Measurements from ENCODE around the gene LGALS9.

DNA sequence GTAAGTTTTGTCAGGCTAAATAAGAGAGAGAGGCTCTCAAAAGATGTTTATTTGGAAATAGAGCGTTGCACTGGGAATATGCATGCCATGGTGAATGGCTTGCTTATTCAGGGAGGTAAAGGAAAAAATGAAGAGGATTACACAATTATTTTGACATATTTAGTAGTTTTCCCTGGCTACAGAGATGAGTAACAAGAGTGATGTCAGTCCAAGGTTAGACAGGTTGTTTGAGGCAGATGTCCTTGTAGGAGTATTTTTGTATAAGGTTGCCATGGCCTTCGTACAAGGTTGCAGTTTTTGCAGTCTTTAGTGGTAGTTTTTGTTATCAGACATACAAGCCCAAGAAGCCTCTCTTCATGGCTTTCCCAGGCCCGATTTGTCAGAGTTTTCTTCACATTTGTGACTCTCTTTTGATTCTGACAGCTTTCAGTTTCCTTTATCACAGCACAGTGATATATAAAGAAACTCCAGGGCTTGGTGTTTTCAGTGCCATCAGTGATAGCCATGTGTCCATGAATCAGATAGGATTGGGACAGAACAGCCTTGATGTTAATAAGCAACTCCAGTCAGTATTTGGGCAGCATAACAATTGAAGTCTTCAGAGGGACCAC, 18.7 kb upstream of the LGALS9 start:
- no peak for TF ChIP-seq FOXM1 (IDR thresholded peaks at IDR 0.05; ENCODE audit: low read depth)
- TF ChIP-seq YY1 (IDR thresholded peaks at IDR 0.05; ENCODE audit: low read depth), result no peak
- TF ChIP-seq, protein P1, sequence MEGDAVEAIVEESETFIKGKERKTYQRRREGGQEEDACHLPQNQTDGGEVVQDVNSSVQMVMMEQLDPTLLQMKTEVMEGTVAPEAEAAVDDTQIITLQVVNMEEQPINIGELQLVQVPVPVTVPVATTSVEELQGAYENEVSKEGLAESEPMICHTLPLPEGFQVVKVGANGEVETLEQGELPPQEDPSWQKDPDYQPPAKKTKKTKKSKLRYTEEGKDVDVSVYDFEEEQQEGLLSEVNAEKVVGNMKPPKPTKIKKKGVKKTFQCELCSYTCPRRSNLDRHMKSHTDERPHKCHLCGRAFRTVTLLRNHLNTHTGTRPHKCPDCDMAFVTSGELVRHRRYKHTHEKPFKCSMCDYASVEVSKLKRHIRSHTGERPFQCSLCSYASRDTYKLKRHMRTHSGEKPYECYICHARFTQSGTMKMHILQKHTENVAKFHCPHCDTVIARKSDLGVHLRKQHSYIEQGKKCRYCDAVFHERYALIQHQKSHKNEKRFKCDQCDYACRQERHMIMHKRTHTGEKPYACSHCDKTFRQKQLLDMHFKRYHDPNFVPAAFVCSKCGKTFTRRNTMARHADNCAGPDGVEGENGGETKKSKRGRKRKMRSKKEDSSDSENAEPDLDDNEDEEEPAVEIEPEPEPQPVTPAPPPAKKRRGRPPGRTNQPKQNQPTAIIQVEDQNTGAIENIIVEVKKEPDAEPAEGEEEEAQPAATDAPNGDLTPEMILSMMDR (IDR thresholded peaks at IDR 0.05), result no peak
- no peak for TF ChIP-seq MXI1 (IDR thresholded peaks at IDR 0.05; ENCODE audit: low read depth, low read length)
- TF ChIP-seq EP300 (IDR thresholded peaks at IDR 0.05; ENCODE audit: borderline replicate concordance in 1 of 2, low read depth in 1 of 2, low read length in 1 of 2), result no peak
- TF ChIP-seq GATA2 (CRISPR knock-in tag; IDR thresholded peaks at IDR 0.05), result no peak
- TF ChIP-seq, protein P2, sequence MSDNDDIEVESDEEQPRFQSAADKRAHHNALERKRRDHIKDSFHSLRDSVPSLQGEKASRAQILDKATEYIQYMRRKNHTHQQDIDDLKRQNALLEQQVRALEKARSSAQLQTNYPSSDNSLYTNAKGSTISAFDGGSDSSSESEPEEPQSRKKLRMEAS (IDR thresholded peaks at IDR 0.05; ENCODE audit: low read depth), result no peak
- no peak for TF ChIP-seq FOXJ3 (CRISPR knock-in tag; IDR thresholded peaks at IDR 0.05)
- no peak for TF ChIP-seq SIN3A (IDR thresholded peaks at IDR 0.05; ENCODE audit: borderline replicate concordance, low read depth, low read length)
- no peak for TF ChIP-seq JUND (IDR thresholded peaks at IDR 0.05)
- no peak for TF ChIP-seq NRF1 (IDR thresholded peaks at IDR 0.05; ENCODE audit: low read depth, low read length)
- TF ChIP-seq, protein P3, sequence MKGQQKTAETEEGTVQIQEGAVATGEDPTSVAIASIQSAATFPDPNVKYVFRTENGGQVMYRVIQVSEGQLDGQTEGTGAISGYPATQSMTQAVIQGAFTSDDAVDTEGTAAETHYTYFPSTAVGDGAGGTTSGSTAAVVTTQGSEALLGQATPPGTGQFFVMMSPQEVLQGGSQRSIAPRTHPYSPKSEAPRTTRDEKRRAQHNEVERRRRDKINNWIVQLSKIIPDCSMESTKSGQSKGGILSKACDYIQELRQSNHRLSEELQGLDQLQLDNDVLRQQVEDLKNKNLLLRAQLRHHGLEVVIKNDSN (IDR thresholded peaks at IDR 0.05; ENCODE audit: borderline replicate concordance, low read depth), result no peak
- TF ChIP-seq EZH2phosphoT487 (IDR thresholded peaks at IDR 0.05; ENCODE audit: borderline replicate concordance, low read depth), result no peak
- TF ChIP-seq TCF12 (IDR thresholded peaks at IDR 0.05), result no peak
